Activated CD4-positive, alpha-beta T cell treated with anti-CD3 and anti-CD28 coated beads for 4 hours (primary cell): Measurements from ENCODE around the gene STH.
"Not testable (repeated sequence)": the region's sequence is repeated elsewhere in the genome, so short reads cannot be mapped to it uniquely, and the experiment has no call there.

Source experiments
- DNase-seq, 2 donors: peaks; one replicate each; pipeline ENCODE4 v3.0.0-alpha.2; 2020

STH gene

DNA sequence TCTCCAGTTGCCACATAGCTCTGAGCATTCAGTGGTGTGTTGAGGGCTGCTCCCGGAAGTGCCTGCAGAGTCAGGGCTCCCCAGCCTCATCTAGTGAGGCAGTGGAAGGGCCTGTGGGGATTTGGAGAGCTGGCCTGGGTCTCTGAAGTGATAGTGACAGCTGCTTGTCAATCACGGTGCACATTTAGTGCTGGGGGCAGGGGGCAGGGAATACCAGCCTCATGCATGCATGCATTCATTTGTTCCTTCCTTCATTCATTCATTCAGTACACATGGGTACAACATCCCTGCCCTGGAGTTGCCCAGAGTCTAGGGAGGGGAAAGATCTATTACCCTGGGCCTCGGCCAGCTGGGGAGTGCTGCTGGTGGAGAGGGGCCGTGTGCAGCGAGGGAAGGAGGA is 11.3 kb upstream of the STH start:
- no peak for DNase-seq

DNA sequence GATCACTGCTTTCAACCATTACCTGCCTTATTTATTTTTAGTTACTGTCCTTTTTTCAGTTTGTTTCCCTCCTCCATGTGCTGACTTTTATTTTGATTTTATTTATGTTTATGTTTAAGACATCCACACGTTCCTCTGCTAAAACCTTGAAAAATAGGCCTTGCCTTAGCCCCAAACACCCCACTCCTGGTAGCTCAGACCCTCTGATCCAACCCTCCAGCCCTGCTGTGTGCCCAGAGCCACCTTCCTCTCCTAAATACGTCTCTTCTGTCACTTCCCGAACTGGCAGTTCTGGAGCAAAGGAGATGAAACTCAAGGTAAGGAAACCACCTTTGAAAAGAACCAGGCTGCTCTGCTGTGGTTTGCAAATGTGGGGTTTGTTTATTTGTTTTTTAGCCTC is 9.3 kb upstream of the STH start:
- no peak for DNase-seq

DNA sequence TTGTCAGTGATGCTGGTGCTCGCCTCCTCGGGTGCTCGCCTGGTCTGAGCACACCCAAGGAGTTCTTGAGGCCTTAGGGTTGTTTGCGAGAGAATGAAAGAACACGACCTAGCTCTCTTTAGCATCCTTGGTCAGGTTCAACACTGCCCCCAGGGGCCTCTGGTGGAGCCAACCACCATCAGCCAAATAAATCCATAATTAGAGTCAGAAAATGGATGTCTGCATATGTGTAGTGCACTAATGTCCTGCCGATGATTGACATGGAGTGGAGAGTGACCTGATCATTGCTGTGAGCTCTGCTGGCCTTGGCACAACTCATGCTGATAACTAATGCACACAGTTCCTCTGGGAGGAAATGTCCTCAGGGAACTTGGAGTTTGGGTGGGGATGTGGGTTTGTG is 8.2 kb upstream of the STH start:
- no peak for DNase-seq

DNA sequence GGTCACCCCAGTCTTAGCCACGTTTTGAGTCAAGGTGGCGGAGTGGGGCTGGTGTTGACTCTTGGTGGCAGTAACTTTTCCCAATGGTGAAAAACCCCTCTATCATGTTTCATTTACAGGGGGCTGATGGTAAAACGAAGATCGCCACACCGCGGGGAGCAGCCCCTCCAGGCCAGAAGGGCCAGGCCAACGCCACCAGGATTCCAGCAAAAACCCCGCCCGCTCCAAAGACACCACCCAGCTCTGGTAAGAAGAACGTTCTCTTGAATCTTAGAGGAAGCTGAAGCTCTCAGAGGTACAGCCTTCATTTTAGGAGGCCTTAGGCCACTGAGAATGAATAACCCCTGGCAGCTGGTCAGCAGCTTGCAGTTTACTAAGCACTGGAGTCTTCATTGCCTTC is 7.7 kb upstream of the STH start:
- DNase-seq = no peak

DNA sequence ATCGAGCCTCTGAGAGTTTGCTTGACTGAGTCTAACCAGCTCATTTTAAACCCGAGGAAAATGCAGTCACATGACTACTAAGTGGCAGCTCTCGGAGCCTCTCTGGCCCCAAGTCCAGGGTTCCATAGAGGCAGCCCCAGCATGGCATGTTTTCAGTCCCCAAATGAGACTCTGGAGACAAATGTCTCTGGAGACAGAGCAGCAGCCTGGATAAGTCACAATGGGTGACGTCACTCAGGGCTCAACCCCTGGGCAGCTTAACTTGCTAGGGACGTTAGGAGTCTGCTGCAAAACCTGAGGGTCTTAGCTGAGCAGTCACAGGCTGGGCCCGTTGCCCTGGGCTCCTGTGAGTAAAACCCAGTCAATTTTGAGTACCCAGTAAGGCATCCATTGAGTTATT is 6.9 kb upstream of the STH start:
- no peak for DNase-seq

DNA sequence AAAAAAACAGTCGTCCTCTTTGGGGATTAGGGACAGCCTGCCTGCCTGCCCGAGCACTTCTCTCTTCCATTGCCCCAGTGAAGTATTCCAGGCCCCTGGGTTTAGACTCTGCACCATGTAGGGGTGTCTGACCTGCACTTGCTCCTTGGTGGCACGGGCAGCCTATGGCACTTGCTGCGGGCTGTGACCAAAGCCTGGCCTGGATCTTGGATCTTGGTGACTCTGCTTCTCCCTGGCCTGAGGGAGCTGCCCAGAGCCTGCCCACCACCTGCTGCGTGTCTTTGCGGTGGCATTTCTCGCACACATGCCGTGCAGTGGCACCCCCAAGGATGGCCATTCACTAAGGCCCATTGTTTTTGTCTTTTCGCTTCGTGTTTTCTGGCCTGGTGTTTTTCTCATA is 6.1 kb upstream of the STH start:
- no peak for DNase-seq

DNA sequence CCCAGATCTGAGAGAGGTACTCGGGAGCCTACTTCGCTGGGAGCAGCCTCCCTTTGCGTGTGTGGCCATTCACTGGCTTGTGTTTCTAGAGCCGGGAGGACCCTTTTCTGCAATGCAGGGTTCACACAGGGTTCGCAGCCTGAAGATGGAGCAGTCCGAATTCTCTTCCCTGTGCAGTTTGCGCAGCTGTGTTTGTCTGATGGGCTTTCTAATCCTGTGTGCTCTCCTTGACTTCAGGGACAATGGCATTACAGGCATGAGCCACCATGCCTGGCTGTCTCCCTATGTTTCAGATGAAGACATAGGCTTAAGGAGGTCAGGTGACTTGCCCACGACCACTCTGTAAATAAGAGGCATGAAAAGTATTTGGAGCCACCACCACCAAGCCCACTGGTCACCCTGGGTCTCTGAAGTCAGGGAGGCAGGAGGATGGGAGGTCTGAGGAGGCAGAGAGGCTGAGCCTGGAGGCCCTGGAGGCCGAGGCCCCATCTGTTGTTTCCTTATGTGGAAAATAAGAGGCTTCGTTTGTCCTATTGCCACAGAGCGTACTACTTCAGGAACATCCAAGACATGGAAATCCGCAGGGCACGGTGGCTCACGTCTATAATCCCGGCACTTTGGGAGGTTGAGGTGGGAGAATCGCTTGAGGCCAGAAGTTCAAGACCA is 5.0 kb upstream of the STH start:
- no peak for DNase-seq

DNA sequence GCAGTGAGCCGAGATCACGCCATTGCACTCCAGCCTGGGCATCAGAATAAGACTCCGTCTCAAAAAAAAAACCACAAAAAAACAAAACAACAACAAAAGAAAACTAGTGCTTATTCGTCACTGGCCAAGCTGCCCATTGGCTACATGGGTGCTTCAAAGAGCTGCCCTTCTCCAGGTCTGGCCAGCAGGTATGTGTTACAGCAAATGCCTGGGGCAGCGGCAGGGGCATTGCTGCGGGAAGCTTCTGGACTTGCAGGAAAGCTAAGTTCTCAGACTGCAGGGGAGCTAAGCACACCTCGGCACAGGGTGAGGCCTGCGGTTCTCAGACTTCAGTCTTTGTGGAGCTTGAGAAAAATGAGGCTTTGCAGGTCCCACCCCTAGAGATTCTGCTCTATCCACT is 4.1 kb upstream of the STH start:
- no peak for DNase-seq

DNA sequence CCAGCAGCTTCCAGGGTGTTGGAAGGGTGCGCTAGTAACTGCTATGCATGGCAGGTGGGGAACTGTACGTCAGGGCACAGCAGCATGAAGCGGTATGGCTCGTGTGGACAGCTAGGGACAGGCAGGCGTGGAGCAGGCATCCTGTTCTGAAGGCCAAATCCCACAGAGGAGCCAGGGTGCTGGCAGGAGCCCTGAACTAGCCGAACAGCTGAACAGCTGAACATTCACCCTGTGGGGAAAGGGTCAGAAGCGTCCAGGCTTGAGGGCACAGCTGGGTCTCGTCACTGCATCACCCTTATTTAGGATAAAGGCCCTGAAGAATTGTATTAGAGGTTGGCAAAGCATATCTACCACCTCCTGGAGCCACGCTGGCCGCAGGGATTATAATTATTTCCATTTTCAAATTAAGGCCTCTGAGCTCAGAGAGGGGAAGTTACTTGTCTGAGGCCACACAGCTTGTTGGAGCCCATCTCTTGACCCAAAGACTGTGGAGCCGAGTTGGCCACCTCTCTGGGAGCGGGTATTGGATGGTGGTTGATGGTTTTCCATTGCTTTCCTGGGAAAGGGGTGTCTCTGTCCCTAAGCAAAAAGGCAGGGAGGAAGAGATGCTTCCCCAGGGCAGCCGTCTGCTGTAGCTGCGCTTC is 3.3 kb upstream of the STH start:
- DNase-seq = no peak

DNA sequence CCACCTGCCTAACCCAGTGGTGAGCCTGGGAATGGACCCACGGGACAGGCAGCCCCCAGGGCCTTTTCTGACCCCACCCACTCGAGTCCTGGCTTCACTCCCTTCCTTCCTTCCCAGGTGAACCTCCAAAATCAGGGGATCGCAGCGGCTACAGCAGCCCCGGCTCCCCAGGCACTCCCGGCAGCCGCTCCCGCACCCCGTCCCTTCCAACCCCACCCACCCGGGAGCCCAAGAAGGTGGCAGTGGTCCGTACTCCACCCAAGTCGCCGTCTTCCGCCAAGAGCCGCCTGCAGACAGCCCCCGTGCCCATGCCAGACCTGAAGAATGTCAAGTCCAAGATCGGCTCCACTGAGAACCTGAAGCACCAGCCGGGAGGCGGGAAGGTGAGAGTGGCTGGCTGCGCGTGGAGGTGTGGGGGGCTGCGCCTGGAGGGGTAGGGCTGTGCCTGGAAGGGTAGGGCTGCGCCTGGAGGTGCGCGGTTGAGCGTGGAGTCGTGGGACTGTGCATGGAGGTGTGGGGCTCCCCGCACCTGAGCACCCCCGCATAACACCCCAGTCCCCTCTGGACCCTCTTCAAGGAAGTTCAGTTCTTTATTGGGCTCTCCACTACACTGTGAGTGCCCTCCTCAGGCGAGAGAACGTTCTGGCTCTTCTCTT is 2.6 kb upstream of the STH start:
- DNase-seq = no peak

DNA sequence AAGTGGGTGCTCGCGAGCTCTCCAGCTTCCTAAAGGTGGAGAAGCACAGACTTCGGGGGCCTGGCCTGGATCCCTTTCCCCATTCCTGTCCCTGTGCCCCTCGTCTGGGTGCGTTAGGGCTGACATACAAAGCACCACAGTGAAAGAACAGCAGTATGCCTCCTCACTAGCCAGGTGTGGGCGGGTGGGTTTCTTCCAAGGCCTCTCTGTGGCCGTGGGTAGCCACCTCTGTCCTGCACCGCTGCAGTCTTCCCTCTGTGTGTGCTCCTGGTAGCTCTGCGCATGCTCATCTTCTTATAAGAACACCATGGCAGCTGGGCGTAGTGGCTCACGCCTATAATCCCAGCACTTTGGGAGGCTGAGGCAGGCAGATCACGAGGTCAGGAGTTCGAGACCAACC is 1.9 kb upstream of the STH start:
- no peak for DNase-seq

DNA sequence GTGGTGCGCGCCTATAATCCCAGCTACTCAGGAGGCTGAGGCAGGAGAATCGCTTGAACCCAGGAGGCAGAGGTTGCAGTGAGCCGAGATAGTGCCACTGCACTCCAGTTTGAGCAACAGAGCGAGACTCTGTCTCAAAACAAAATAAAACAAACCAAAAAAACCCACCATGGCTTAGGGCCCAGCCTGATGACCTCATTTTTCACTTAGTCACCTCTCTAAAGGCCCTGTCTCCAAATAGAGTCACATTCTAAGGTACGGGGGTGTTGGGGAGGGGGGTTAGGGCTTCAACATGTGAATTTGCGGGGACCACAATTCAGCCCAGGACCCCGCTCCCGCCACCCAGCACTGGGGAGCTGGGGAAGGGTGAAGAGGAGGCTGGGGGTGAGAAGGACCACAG is 1.4 kb upstream of the STH start:
- no peak for DNase-seq

DNA sequence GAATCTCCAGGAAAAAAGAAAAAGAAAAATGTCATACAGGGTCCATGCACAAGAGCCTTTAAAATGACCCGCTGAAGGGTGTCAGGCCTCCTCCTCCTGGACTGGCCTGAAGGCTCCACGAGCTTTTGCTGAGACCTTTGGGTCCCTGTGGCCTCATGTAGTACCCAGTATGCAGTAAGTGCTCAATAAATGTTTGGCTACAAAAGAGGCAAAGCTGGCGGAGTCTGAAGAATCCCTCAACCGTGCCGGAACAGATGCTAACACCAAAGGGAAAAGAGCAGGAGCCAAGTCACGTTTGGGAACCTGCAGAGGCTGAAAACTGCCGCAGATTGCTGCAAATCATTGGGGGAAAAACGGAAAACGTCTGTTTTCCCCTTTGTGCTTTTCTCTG is 845 bp downstream of the STH start:
- DNase-seq = no peak

DNA sequence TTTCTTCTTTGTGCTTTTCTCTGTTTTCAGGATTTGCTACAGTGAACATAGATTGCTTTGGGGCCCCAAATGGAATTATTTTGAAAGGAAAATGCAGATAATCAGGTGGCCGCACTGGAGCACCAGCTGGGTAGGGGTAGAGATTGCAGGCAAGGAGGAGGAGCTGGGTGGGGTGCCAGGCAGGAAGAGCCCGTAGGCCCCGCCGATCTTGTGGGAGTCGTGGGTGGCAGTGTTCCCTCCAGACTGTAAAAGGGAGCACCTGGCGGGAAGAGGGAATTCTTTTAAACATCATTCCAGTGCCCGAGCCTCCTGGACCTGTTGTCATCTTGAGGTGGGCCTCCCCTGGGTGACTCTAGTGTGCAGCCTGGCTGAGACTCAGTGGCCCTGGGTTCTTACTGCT is 1.2 kb downstream of the STH start:
- no peak for DNase-seq

DNA sequence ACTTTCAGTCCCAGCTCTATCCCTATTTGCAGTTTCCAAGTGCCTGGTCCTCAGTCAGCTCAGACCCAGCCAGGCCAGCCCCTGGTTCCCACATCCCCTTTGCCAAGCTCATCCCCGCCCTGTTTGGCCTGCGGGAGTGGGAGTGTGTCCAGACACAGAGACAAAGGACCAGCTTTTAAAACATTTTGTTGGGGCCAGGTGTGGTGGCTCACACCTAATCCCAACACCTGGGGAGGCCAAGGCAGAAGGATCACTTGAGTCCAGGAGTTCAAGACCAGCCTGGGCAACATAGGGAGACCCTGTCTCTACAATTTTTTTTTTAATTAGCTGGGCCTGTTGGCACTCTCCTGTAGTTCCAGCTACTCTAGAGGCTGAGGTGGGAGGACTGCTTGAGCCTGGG is 1.7 kb downstream of the STH start:
- DNase-seq = no peak

DNA sequence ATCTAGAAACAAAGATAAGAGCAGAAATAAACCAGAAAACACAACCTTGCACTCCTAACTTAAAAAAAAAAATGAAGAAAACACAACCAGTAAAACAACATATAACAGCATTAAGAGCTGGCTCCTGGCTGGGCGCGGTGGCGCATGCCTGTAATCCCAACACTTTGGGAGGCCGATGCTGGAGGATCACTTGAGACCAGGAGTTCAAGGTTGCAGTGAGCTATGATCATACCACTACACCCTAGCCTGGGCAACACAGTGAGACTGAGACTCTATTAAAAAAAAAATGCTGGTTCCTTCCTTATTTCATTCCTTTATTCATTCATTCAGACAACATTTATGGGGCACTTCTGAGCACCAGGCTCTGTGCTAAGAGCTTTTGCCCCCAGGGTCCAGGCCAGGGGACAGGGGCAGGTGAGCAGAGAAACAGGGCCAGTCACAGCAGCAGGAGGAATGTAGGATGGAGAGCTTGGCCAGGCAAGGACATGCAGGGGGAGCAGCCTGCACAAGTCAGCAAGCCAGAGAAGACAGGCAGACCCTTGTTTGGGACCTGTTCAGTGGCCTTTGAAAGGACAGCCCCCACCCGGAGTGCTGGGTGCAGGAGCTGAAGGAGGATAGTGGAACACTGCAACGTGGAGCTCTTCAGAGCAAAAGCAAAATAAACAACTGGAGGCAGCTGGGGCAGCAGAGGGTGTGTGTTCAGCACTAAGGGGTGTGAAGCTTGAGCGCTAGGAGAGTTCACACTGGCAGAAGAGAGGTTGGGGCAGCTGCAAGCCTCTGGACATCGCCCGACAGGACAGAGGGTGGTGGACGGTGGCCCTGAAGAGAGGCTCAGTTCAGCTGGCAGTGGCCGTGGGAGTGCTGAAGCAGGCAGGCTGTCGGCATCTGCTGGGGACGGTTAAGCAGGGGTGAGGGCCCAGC is 2.6 kb downstream of the STH start:
- no peak for DNase-seq

DNA sequence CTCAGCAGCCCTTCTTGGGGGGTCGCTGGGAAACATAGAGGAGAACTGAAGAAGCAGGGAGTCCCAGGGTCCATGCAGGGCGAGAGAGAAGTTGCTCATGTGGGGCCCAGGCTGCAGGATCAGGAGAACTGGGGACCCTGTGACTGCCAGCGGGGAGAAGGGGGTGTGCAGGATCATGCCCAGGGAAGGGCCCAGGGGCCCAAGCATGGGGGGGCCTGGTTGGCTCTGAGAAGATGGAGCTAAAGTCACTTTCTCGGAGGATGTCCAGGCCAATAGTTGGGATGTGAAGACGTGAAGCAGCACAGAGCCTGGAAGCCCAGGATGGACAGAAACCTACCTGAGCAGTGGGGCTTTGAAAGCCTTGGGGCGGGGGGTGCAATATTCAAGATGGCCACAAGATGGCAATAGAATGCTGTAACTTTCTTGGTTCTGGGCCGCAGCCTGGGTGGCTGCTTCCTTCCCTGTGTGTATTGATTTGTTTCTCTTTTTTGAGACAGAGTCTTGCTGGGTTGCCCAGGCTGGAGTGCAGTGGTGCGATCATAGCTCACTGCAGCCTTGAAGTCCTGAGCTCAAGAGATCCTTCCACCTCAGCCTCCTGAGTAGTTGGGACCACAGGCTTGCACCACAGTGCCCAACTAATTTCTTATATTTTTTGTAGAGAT is 3.4 kb downstream of the STH start:
- peak; percentile 63 to 77 for DNase-seq

DNA sequence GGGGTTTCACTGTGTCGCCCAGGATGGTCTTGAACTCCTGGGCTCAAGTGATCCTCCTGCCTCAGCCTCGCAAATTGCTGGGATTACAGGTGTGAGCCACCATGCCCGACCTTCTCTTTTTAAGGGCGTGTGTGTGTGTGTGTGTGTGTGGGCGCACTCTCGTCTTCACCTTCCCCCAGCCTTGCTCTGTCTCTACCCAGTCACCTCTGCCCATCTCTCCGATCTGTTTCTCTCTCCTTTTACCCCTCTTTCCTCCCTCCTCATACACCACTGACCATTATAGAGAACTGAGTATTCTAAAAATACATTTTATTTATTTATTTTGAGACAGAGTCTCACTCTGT is 3.9 kb downstream of the STH start:
- no peak for DNase-seq

DNA sequence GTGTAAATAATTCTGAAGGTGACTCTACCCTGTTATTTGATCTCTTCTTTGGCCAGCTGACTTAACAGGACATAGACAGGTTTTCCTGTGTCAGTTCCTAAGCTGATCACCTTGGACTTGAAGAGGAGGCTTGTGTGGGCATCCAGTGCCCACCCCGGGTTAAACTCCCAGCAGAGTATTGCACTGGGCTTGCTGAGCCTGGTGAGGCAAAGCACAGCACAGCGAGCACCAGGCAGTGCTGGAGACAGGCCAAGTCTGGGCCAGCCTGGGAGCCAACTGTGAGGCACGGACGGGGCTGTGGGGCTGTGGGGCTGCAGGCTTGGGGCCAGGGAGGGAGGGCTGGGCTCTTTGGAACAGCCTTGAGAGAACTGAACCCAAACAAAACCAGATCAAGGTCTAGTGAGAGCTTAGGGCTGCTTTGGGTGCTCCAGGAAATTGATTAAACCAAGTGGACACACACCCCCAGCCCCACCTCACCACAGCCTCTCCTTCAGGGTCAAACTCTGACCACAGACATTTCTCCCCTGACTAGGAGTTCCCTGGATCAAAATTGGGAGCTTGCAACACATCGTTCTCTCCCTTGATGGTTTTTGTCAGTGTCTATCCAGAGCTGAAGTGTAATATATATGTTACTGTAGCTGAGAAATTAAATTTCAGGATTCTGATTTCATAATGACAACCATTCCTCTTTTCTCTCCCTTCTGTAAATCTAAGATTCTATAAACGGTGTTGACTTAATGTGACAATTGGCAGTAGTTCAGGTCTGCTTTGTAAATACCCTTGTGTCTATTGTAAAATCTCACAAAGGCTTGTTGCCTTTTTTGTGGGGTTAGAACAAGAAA is 5.1 kb downstream of the STH start:
- DNase-seq = no peak

DNA sequence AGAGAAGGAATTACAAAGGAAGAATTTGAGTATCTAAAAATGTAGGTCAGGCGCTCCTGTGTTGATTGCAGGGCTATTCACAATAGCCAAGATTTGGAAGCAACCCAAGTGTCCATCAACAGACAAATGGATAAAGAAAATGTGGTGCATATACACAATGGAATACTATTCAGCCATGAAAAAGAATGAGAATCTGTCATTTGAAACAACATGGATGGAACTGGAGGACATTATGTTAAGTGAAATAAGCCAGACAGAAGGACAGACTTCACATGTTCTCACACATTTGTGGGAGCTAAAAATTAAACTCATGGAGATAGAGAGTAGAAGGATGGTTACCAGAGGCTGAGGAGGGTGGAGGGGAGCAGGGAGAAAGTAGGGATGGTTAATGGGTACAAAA is 7.0 kb downstream of the STH start:
- not testable (repeated sequence) for DNase-seq

DNA sequence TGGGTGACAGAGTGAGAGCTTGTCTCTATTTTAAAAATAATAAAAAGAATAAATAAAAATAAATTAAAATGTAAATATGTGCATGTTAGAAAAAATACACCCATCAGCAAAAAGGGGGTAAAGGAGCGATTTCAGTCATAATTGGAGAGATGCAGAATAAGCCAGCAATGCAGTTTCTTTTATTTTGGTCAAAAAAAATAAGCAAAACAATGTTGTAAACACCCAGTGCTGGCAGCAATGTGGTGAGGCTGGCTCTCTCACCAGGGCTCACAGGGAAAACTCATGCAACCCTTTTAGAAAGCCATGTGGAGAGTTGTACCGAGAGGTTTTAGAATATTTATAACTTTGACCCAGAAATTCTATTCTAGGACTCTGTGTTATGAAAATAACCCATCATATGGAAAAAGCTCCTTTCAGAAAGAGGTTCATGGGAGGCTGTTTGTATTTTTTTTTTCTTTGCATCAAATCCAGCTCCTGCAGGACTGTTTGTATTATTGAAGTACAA is 8.5 kb downstream of the STH start:
- DNase-seq = no peak

DNA sequence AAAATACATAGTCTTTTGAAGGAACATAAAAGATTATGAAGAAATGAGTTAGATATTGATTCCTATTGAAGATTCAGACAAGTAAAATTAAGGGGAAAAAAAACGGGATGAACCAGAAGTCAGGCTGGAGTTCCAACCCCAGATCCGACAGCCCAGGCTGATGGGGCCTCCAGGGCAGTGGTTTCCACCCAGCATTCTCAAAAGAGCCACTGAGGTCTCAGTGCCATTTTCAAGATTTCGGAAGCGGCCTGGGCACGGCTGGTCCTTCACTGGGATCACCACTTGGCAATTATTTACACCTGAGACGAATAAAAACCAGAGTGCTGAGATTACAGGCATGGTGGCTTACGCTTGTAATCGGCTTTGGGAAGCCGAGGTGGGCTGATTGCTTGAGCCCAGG is 9.5 kb downstream of the STH start:
- DNase-seq = no peak
